ENCODE results near the gene DISC1. TPM values are rescaled to one million over a fixed set of nuclear protein-coding genes. Genes with fewer than 3 reads are reported as not detected.
A peak's percentile ranks its signal among the peaks of the same experiment; 100 is the strongest.

Gene DISC1
- total and polyA plus RNA-seq, 11 donors: 0.76 to 12.8 (median 4.3) TPM

- Histone ChIP-seq H3K9me3 (no peaks in the 10 kb centered on the region), H3K27ac (peak overlapping the region; percentile 53 to 74 (median 67)), H3K4me1 (peaks cover 0 to 38% (median 17%) of the 10 kb centered on the region in 12 donors), H3K36me3 (no peaks in the 10 kb centered on the region), H3K27me3 (no peaks in the 10 kb centered on the region), H3K4me3 (peak overlapping the region in 10 of 12 donors; percentile 1 to 38 (median 18))
- intact Hi-C loops (cut with DNase I): loop anchor here in 2 of 10 donors (2.0 to 10.0 kb wide), 4 partner anchors 81 to 612 kb away; no protein-coding TSS in a partner anchor
- WGBS, 4 donors: 1 to 12% (median 7%) methylated on average over 10 of the region's 10 CpGs
- ATAC-seq (peak; percentile 86 to 97 (median 94)), DNase-seq (peak in 4 of 5 donors; percentile 68 to 82 (median 70))
- TF ChIP-seq CTCF (IDR thresholded peaks at IDR 0.05) (no peak), POLR2A (IDR thresholded peaks at IDR 0.05) (no peak)
These were observed 386.3 kb downstream of the DISC1 start for GRCh38 chr1:232012773-232013386.

- H3K36me3 ChIP-seq: no peaks in the 10 kb centered on the region
- H3K9me3 ChIP-seq: no peaks in the 10 kb centered on the region
- 96 to 98% (median 97%) methylated on average over 4 of the region's 4 CpGs for WGBS, 4 donors
- peaks cover 0 to 36% (median 17%) of the 10 kb centered on the region in 12 donors for H3K4me1 ChIP-seq
- no peaks in the 10 kb centered on the region for H3K27me3 ChIP-seq
- H3K4me3 ChIP-seq: no peak overlapping the region
- ATAC-seq (no peak), DNase-seq (no peak)
- intact Hi-C loops (cut with DNase I): loop anchor here in 2 of 10 donors (5.0 to 10.0 kb wide), 3 partner anchors 83 to 610 kb away; no protein-coding TSS in a partner anchor
- TF ChIP-seq POLR2A (IDR thresholded peaks at IDR 0.05) (no peak), CTCF (IDR thresholded peaks at IDR 0.05) (no peak)
- H3K27ac ChIP-seq: no peak overlapping the region
These were observed 388.4 kb downstream of the DISC1 start for GRCh38 chr1:232014941-232015340.

- ATAC-seq: no peak
- no peak for DNase-seq
- Histone ChIP-seq H3K27me3 (no peaks in the 10 kb centered on the region), H3K4me3 (no peak overlapping the region), H3K9me3 (no peaks in the 10 kb centered on the region), H3K4me1 (peaks cover 0 to 36% (median 17%) of the 10 kb centered on the region in 12 donors), H3K36me3 (no peaks in the 10 kb centered on the region), H3K27ac (no peak overlapping the region)
- WGBS, 4 donors: 95 to 97% (median 96%) methylated on average over 7 of the region's 7 CpGs
- TF ChIP-seq POLR2A (IDR thresholded peaks at IDR 0.05) (no peak), CTCF (IDR thresholded peaks at IDR 0.05) (no peak)
- intact Hi-C loops (cut with DNase I): loop anchor here in 2 of 10 donors (10.0 kb wide), 2 partner anchors 152 to 608 kb away; no protein-coding TSS in a partner anchor
These were observed 390.0 kb downstream of the DISC1 start for GRCh38 chr1:232016616-232017015.

- Histone ChIP-seq H3K4me3 (no peak overlapping the region), H3K27me3 (no peaks in the 10 kb centered on the region), H3K9me3 (no peaks in the 10 kb centered on the region), H3K4me1 (peaks cover 0 to 33% (median 16%) of the 10 kb centered on the region in 12 donors), H3K27ac (no peak overlapping the region), H3K36me3 (no peaks in the 10 kb centered on the region)
- DNase-seq (no peak), ATAC-seq (no peak)
- TF ChIP-seq POLR2A (IDR thresholded peaks at IDR 0.05): no peak
- TF ChIP-seq CTCF (IDR thresholded peaks at IDR 0.05): no peak
- WGBS, 4 donors: 97 to 98% (median 97%) methylated on average over 2 of the region's 2 CpGs
- intact Hi-C loops (cut with DNase I): loop anchor here in 2 of 10 donors (10.0 kb wide), 2 partner anchors 152 to 608 kb away; no protein-coding TSS in a partner anchor
These were observed 390.5 kb downstream of the DISC1 start for GRCh38 chr1:232017057-232017456.
